ENCODE measurements around the gene CRACR2B.

The CRACR2B gene

DNA sequence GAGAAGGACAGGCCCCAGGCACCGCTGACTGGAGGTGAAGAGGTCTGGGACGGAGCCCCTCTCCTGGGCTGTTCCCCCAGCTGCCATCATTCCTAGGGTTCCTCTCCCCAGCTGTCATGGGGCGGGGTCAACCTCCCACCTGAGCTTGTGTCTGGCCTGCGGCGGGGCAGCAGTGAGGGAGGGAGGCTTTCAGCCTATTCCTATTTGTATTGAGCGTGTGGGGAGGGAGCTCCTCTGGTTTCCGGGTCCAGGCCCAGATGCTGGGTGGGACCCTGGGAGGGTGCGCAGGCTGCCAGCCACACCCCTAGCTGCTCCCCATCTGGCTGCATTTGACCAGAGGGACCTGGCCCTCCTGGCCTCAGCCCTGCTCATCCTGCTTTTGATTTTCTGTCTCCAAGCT, 28.7 kb downstream of the CRACR2B start:
- H3K27me3 ChIP-seq (ENCODE audit: control insufficient read depth in 1 of 2, insufficient read depth in 2 of 2, low read length in 2 of 2), result no peaks in the 10 kb centered on the region
- H3K4me1 ChIP-seq (ENCODE audit: insufficient read depth, low read length), result peaks cover 19% of the 10 kb centered on the region

DNA sequence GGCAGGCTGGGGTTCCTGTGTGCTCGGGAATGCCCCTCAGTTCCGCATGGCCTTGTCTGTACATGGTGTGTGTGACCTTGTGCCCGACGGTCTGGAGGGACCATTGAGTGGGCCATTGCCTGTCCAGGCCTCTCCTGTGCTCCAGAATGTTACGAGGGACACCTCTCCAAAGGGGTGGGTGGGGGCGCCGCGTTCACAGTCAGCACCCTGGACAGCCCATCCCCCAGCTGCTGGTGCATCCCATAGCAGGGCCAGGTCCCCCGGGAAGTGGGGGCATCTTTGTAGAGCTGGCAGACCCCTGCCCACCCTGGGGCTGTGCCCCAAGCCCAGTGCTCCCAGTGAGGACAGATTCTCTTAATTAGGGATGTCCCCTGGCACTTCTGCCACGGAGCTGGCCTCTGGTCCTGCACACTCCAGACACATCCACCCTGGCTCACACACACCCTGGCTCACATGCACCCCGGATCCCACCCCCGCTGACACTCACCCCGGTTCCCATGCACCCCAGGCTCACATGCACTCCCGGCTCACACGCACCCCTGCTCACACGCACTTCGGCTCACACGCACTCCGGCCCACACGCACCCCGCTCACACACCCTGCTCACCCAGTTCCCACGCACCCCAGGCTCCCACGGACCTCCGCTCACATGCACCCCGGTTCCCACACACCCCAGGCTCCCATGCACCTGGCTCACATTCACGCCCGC, 30.5 kb downstream of the CRACR2B start:
- H3K27me3 ChIP-seq (ENCODE audit: control insufficient read depth in 1 of 2, insufficient read depth in 2 of 2, low read length in 2 of 2), result peaks cover 0 to 4% of the 10 kb centered on the region in 2 donors
- no peak overlapping the region for H3K4me3 ChIP-seq (ENCODE audit: low read depth in 1 of 2, low read length in 2 of 2)
- peaks cover 19% of the 10 kb centered on the region for H3K4me1 ChIP-seq (ENCODE audit: insufficient read depth, low read length)
- H3K27ac ChIP-seq (ENCODE audit: low read depth, low read length), result no peak overlapping the region
- no peak overlapping the region for H3K9ac ChIP-seq (ENCODE audit: low read length)
- H3K36me3 ChIP-seq (ENCODE audit: insufficient read depth, low read length), result no peaks in the 10 kb centered on the region
- no peaks in the 10 kb centered on the region for H3K9me3 ChIP-seq (ENCODE audit: low read length)

More for the DNA sequence above, 28.7 kb downstream of the CRACR2B start:
- H3K9me3 ChIP-seq (ENCODE audit: low read length), result no peaks in the 10 kb centered on the region
- no peaks in the 10 kb centered on the region for H3K36me3 ChIP-seq (ENCODE audit: insufficient read depth, low read length)
- H3K27ac ChIP-seq (ENCODE audit: low read depth, low read length), result no peak overlapping the region
- H3K9ac ChIP-seq (ENCODE audit: low read length), result no peak overlapping the region
- H3K4me3 ChIP-seq (ENCODE audit: low read depth in 1 of 2, low read length in 2 of 2), result no peak overlapping the region

DNA sequence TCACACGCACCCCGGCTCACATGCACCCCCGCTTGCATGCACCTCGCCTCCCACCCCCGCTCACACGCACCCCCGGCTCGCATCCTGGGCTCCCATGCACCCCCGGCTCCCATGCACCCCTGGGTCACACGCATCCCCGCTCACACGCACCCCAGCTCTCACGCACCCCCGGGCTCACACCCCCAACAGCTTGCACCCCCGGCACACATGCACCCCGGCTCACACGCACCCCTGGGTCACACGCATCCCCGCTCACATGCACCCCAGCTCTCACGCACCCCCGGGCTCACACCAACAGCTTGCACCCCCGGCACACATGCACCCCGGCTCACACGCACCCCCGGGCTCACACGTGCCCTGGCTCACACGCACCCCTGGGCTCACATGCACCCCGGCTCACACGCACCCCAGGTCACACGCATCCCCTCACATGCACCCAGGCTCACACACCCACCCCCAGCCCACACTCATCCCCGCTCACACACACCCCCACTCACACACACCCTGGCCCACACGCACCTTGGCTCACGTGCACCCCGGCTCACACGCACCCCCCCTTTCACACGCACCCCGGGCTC, 31.1 kb downstream of the CRACR2B start:
- no peak overlapping the region for H3K9ac ChIP-seq (ENCODE audit: low read length)
- H3K4me3 ChIP-seq (ENCODE audit: low read depth in 1 of 2, low read length in 2 of 2), result peak overlapping the region in 1 of 2 donors; percentile 29

DNA sequence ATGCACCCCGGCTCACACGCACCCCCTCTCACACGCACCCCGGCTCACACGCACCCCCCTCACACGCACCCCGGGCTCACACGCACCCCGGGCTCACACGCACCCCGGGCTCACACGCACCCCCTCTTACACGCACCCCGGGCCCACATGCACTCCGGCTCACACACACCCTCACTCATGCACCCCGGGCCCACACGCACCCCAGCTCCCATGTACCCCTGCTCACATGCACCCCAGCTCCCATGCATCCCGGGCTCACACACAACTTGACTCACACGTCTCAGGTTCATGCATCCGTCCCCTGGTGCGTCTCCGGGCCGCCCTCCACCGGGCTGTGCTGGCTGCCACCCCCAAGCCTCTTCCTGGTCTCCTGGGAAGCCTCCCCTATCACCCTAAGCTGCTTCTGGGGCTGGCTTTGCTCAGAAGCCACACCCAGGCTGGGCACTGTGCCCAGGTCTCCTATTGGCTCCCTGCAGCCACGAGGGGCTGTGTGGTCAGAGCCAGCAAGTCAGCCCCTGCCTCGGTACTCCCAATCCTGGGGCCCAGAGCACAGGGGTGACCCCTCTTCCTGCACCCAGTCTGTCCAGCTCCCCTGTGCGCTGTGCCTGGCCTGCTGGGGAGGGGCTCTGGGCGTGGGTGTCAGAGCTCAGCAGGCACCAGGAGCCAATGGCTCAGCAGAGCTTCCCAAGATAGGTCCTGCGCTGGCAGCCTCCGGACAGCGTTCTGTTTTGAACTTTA, 31.8 kb downstream of the CRACR2B start:
- no peak overlapping the region for H3K9ac ChIP-seq (ENCODE audit: low read length)
- peak overlapping the region; percentile 29 to 53 for H3K4me3 ChIP-seq (ENCODE audit: low read depth in 1 of 2, low read length in 2 of 2)
- peak overlapping the region; percentile 90 for H3K27ac ChIP-seq (ENCODE audit: low read depth, low read length)
- peaks cover 0 to 4% of the 10 kb centered on the region in 2 donors for H3K27me3 ChIP-seq (ENCODE audit: control insufficient read depth in 1 of 2, insufficient read depth in 2 of 2, low read length in 2 of 2)
- peaks cover 19% of the 10 kb centered on the region for H3K4me1 ChIP-seq (ENCODE audit: insufficient read depth, low read length)
- no peaks in the 10 kb centered on the region for H3K9me3 ChIP-seq (ENCODE audit: low read length)
- peaks cover 4% of the 10 kb centered on the region for H3K36me3 ChIP-seq (ENCODE audit: insufficient read depth, low read length)

More for the DNA sequence above, 31.1 kb downstream of the CRACR2B start:
- no peaks in the 10 kb centered on the region for H3K9me3 ChIP-seq (ENCODE audit: low read length)
- H3K27ac ChIP-seq (ENCODE audit: low read depth, low read length), result no peak overlapping the region
- peaks cover 0 to 4% of the 10 kb centered on the region in 2 donors for H3K27me3 ChIP-seq (ENCODE audit: control insufficient read depth in 1 of 2, insufficient read depth in 2 of 2, low read length in 2 of 2)
- H3K36me3 ChIP-seq (ENCODE audit: insufficient read depth, low read length), result peaks cover 4% of the 10 kb centered on the region
- H3K4me1 ChIP-seq (ENCODE audit: insufficient read depth, low read length), result peaks cover 19% of the 10 kb centered on the region

DNA sequence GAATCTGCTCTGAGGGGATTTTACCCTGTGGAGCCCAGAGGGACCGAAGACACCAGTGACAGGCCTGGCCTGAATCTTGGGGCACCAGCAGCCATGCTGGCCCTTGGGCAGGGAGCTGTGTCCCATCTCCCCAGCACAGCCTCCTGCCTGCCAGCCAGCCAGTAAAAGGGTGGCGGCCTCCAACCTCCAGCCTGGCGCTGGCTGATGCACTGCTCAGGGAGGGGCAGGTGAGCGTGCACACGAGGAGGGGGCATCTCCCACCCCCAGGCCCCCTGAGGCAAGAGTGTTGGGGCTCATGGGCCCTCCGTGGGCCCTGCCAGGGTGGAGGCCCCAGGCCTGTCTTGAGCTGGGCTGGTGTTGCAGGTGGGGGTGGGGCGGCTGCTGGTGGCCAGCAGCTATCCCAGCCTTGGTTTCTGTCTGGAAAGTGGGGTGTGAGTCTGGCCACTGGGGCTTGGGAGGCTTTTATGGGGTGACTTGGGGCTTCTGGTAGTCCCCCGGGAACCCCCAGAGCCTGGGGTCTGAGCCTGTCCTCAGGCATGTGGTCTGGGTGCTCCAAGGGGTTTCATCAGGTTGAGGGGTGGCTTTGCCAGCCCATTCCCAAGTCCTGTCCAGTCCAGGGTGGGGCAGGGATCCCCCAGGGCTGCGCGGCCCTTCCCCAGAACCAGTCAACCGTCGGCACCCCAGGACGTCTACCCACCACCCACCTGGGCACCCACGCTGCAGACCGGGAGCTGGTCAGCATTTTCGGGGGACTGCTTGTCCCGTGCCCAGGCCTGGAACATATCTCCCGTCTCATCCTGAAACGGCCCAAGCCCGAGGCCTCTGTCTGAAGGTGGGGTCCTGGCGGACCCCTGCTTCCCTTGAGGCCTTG, 32.8 kb downstream of the CRACR2B start:
- Histone ChIP-seq H3K4me1 (ENCODE audit: insufficient read depth, low read length) (peaks cover 19% of the 10 kb centered on the region), H3K4me3 (ENCODE audit: low read depth in 1 of 2, low read length in 2 of 2) (peak overlapping the region; percentile 29 to 53), H3K27ac (ENCODE audit: low read depth, low read length) (peak overlapping the region; percentile 90)

DNA sequence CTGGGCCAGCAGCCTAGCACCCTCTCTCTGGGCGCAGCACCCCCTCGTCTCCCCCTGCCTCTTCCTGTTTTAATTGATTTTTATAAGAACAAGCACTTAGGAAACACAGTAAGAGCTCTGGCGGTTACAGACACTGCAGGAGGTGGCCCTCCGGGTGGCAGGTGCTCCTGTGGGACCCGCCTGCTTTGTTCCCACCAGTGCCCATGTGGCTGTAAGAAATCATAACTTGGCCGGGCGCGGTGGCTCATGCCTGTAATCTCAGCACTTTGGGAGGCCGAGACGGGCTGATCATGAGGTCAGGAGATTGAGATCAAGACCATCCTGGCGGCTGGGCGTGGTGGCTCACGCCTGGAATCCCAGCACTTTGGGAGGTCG, 33.4 kb downstream of the CRACR2B start:
- Histone ChIP-seq H3K4me1 (ENCODE audit: insufficient read depth, low read length) (peaks cover 19% of the 10 kb centered on the region), H3K27ac (ENCODE audit: low read depth, low read length) (no peak overlapping the region), H3K36me3 (ENCODE audit: insufficient read depth, low read length) (peaks cover 4% of the 10 kb centered on the region), H3K9ac (ENCODE audit: low read length) (no peak overlapping the region), H3K9me3 (ENCODE audit: low read length) (no peaks in the 10 kb centered on the region), H3K4me3 (ENCODE audit: low read depth in 1 of 2, low read length in 2 of 2) (no peak overlapping the region), H3K27me3 (ENCODE audit: control insufficient read depth in 1 of 2, insufficient read depth in 2 of 2, low read length in 2 of 2) (peaks cover 0 to 4% of the 10 kb centered on the region in 2 donors)

More for the DNA sequence above, 32.8 kb downstream of the CRACR2B start:
- peaks cover 4% of the 10 kb centered on the region for H3K36me3 ChIP-seq (ENCODE audit: insufficient read depth, low read length)
- H3K27me3 ChIP-seq (ENCODE audit: control insufficient read depth in 1 of 2, insufficient read depth in 2 of 2, low read length in 2 of 2), result peaks cover 0 to 4% of the 10 kb centered on the region in 2 donors
- no peak overlapping the region for H3K9ac ChIP-seq (ENCODE audit: low read length)
- no peaks in the 10 kb centered on the region for H3K9me3 ChIP-seq (ENCODE audit: low read length)

DNA sequence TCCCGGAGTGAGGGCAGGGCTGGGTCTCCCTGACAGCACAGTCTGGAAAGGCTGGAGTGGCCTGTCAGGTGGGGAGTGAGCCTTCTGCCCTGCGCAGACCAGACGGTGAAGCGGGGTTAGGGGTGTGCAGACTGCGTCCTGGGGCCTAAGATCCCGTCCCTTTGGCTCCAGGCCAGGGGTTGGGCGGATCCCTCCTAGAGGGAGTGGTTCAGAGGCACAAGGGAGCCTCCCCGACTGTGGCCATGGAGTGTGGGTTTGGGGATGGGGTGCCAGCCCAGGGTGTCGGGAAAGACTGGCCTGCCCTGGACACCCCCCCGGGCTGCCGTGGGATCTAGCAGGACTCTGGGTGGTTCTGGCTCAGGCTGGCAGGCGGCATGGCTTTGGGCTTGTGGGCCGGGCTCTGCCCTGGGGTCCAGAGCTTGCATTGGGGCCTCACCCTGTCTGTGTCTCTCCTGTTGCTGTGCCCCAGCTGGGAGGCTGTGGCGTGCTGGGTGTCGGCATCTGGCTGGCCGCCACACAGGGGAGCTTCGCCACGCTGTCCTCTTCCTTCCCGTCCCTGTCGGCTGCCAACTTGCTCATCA, 34.5 kb downstream of the CRACR2B start:
- Histone ChIP-seq H3K9ac (ENCODE audit: low read length) (no peak overlapping the region), H3K9me3 (ENCODE audit: low read length) (no peaks in the 10 kb centered on the region), H3K4me1 (ENCODE audit: insufficient read depth, low read length) (peaks cover 19% of the 10 kb centered on the region), H3K36me3 (ENCODE audit: insufficient read depth, low read length) (peaks cover 4% of the 10 kb centered on the region), H3K27me3 (ENCODE audit: control insufficient read depth in 1 of 2, insufficient read depth in 2 of 2, low read length in 2 of 2) (peaks cover 0 to 4% of the 10 kb centered on the region in 2 donors), H3K27ac (ENCODE audit: low read depth, low read length) (no peak overlapping the region), H3K4me3 (ENCODE audit: low read depth in 1 of 2, low read length in 2 of 2) (no peak overlapping the region)

DNA sequence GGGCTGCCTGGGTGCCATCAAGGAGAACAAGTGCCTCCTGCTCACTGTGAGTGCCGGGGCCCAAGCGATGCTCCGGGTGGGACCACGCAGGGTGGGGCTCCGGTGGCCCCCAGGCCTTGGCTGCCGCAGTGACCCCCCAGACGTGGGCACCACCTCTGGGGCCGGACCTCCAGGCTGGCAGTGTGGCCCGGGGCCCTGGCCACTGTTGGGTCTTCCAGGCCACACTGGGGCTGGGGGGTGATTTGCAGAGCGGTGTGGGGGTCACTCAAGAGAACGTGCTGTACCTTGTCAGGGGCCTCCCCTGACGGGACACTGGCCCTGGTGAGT, 34.9 kb downstream of the CRACR2B start:
- H3K27ac ChIP-seq (ENCODE audit: low read depth, low read length), result no peak overlapping the region
- H3K27me3 ChIP-seq (ENCODE audit: control insufficient read depth in 1 of 2, insufficient read depth in 2 of 2, low read length in 2 of 2), result peaks cover 0 to 4% of the 10 kb centered on the region in 2 donors
- peaks cover 4% of the 10 kb centered on the region for H3K36me3 ChIP-seq (ENCODE audit: insufficient read depth, low read length)
- H3K9ac ChIP-seq (ENCODE audit: low read length), result no peak overlapping the region
- no peak overlapping the region for H3K4me3 ChIP-seq (ENCODE audit: low read depth in 1 of 2, low read length in 2 of 2)
- H3K4me1 ChIP-seq (ENCODE audit: insufficient read depth, low read length), result peaks cover 19% of the 10 kb centered on the region
- no peaks in the 10 kb centered on the region for H3K9me3 ChIP-seq (ENCODE audit: low read length)

DNA sequence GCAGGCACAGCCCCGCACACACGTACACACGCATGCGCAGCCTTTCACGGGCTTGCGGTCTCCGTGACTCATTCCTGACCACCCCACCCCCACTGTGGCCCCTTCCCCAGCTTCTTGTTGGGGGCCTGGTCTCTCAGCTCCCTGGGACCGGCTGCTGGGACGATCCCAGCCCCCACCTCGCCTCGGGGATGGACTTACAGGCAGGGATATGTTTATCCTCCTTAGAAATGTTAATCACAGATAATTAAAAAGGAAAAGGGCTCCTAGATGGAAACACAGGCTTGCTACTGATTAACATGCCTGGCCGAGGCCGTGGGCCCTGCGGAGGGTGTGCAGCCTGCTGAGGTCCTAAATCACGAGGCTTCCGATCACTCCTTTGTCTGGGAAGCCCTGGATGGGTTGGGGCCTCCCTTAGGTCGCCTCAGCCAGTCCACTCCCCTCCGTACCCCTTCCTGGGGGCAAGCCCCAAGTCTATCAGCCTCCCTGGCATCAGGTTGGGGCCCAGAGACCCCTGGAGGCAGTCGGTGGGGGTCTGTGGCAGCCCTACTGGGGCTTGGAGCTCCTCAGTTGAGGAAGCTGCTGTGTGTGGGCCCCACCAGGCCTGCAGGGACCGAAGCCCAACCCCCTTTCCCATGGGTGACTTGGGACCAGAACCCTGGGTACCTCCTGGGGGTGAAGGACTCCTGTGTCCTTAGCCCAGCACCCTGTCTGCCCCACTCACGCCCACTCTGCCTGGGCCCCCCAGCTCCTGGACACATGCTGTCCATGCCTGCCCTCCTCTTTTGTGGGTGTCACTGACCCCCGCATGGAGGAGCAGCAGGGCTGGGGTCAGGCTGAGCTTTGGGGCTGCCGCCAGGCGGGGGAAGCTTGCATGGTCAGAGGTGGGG, 35.5 kb downstream of the CRACR2B start:
- Histone ChIP-seq H3K4me1 (ENCODE audit: insufficient read depth, low read length) (peaks cover 19% of the 10 kb centered on the region), H3K4me3 (ENCODE audit: low read depth in 1 of 2, low read length in 2 of 2) (no peak overlapping the region), H3K9ac (ENCODE audit: low read length) (no peak overlapping the region), H3K27me3 (ENCODE audit: control insufficient read depth in 1 of 2, insufficient read depth in 2 of 2, low read length in 2 of 2) (peaks cover 0 to 4% of the 10 kb centered on the region in 2 donors), H3K36me3 (ENCODE audit: insufficient read depth, low read length) (peaks cover 6% of the 10 kb centered on the region), H3K9me3 (ENCODE audit: low read length) (no peaks in the 10 kb centered on the region), H3K27ac (ENCODE audit: low read depth, low read length) (no peak overlapping the region)
